CD4-positive, alpha-beta T cell (primary cell): ENCODE measurements around the gene BTG4. TPM values are rescaled to one million over a fixed set of nuclear protein-coding genes. Genes with fewer than 3 reads are reported as not detected.
A peak's percentile ranks its signal among the peaks of the same experiment; 100 is the strongest.

ENCODE experiments used
- ATAC-seq: fragments of 200-7000 bp; cut with Tn5 transposase; one replicate; pipeline ENCODE4 v1.10.0; 2022; ENCODE audit warnings: mild to moderate bottlenecking; ENCODE audit not compliant: poor library complexity
- CTCF ChIA-PET: fragments of 350-600 bp; sonication (Branson Sonifier 250); formaldehyde crosslinking; loops from one replicate; lab custom pipeline; 2021; ENCODE audit warnings: antibody characterized with exemption, inconsistent platforms; lab: Charles Lee
- POLR2A ChIA-PET: fragments of 350-600 bp; sonication (Branson Sonifier 250); formaldehyde crosslinking; loops from one replicate; lab custom pipeline; 2021; ENCODE audit warnings: antibody characterized with exemption, inconsistent platforms; lab: Charles Lee
- DNase-seq, 14 experiments: peaks; one replicate each; pipeline ENCODE4 v3.0.0-alpha.2; 2013 to 2020; ENCODE audit warnings: mixed read lengths in 2 of 14
- H3K27ac ChIP-seq, 2 donors: one replicate each; pipeline versions ENCODE4 v1.5.1 to v1.7.0; 2013; ENCODE audit warnings: low read length in 2 of 2, low read depth in 1 of 2, mild to moderate bottlenecking in 1 of 2
- H3K27me3 ChIP-seq, 2 experiments: 1 replicate in 1 of 2; 2 replicates in 1 of 2; pipeline versions ENCODE4 v1.6.1 to v1.7.0; 2013; ENCODE audit warnings: low read length in 2 of 2, control low read depth in 1 of 2, mild to moderate bottlenecking in 1 of 2, moderate library complexity in 1 of 2; ENCODE audit not compliant: insufficient read depth in 2 of 2, control insufficient read depth in 1 of 2
- H3K36me3 ChIP-seq: one replicate; pipeline ENCODE4 v1.6.1; 2013; ENCODE audit warnings: low read length, control low read depth; ENCODE audit not compliant: insufficient read depth
- H3K4me1 ChIP-seq: one replicate; pipeline ENCODE4 v1.6.1; 2013; ENCODE audit warnings: low read length, control low read depth; ENCODE audit not compliant: insufficient read depth
- H3K4me3 ChIP-seq: one replicate; pipeline ENCODE4 v1.5.1; 2013; ENCODE audit warnings: mild to moderate bottlenecking, low read length, moderate library complexity
- H3K9me3 ChIP-seq, 2 experiments: 1 replicate in 1 of 2; 2 replicates in 1 of 2; pipeline versions ENCODE4 v1.6.1 to v1.7.0; 2013; ENCODE audit warnings: low read length in 2 of 2, mild to moderate bottlenecking in 2 of 2, control low read depth in 1 of 2, moderate library complexity in 1 of 2; ENCODE audit not compliant: control insufficient read depth in 1 of 2, insufficient read depth in 1 of 2
- H3K27ac Mint-ChIP-seq: one replicate; pipeline ENCODE4 v1.8.0; 2020; ENCODE audit warnings: mixed read lengths
- H3K27me3 Mint-ChIP-seq: one replicate; pipeline ENCODE4 v1.8.0; 2021; ENCODE audit warnings: mixed read lengths
- H3K36me3 Mint-ChIP-seq: one replicate; pipeline ENCODE4 v1.8.0; 2021; ENCODE audit warnings: low read depth, mixed read lengths
- H3K4me1 Mint-ChIP-seq: one replicate; pipeline ENCODE4 v1.8.0; 2021; ENCODE audit warnings: low read depth, mixed read lengths
- H3K4me3 Mint-ChIP-seq: one replicate; pipeline ENCODE4 v1.8.0; 2020; ENCODE audit warnings: mild to moderate bottlenecking, mixed read lengths
- H3K9me3 Mint-ChIP-seq: one replicate; pipeline ENCODE4 v1.8.0; 2020; ENCODE audit warnings: mixed read lengths
- CTCF ChIP-seq: fragments of 200-600 bp; IDR thresholded peaks from one replicate; pipeline ENCODE4 v1.8.0; 2022; ENCODE audit warnings: antibody characterized with exemption, mild to moderate bottlenecking
- intact Hi-C, 2 experiments: fragments of 100-400 bp; cut with DNase I in 1 of 2; cut with micrococcal nuclease in 1 of 2; formaldehyde crosslinking; loops; one replicate each; pipeline versions ENCODE4 v1.15.1 to v1.9.0; 2023 to 2025; cut with DNase I, micrococcal nuclease
- polyA plus RNA-seq, 2 donors: library from polyadenylated mRNA; unstranded; fragments of 120-200 nt; gene quantifications; one replicate each; pipeline ENCODE4 v1.2.1, GENCODE V29; 2013
- total RNA-seq, 174 experiments: library from RNA in 2 of 174; stranded (reverse) in 2 of 174; gene quantifications; one replicate each; pipeline ENCODE4 v1.2.3 and lab custom pipeline; 2021 to 2026

The BTG4 gene
- total RNA-seq (not detected), total RNA-seq (lab: John Stamatoyannopoulos, UW) (0 to 0.18 (median 0) reads per million in 172 experiments)
- not detected for polyA plus RNA-seq (2013, experiment 1 of 2)
- polyA plus RNA-seq (2013, experiment 2 of 2) = not detected

- ChIA-PET CTCF (no interaction called here), POLR2A (interaction anchor here (0.6 to 1.0 kb wide), 3 partner anchors 26 to 560 kb away, joined by 3 read pairs; no protein-coding TSS in a partner anchor)
- DNase-seq (peak in 6 of 14 experiments; percentile 8 to 36 (median 23)), ATAC-seq (peak; percentile 49)
- H3K4me3 Mint-ChIP-seq = peak within 1 kb of the TSS; percentile 43
- intact Hi-C loops = no loop called here
- Histone ChIP-seq H3K4me3 (peak within 1 kb of the TSS; percentile 24), H3K27me3 (peaks cover 24 to 43% of the 10 kb centered on the region in 2 experiments), H3K27ac (no peak within 1 kb of the TSS), H3K9me3 (no peaks in the 10 kb centered on the region), H3K36me3 (no peaks in the 10 kb centered on the region), H3K4me1 (peaks cover 9% of the 10 kb centered on the region)
- peaks cover 54% of the 10 kb centered on the region for H3K27me3 Mint-ChIP-seq
- H3K9me3 Mint-ChIP-seq = no peaks in the 10 kb centered on the region
- H3K4me1 Mint-ChIP-seq = peaks cover 20% of the 10 kb centered on the region
- H3K27ac Mint-ChIP-seq = no peak within 1 kb of the TSS
- no peaks in the 10 kb centered on the region for H3K36me3 Mint-ChIP-seq
- no peak for TF ChIP-seq CTCF
These were observed at the start of gene BTG4 for GRCh38 chr11:111512296-111513239. Gene BTG4, minus strand, starts transcription at chr11:111512386. Its CDS starts 13,610 bp downstream, at chr11:111498776.

- Histone ChIP-seq H3K4me1 (no peaks in the 10 kb centered on the region), H3K4me3 (no peak overlapping the region), H3K36me3 (no peaks in the 10 kb centered on the region), H3K27ac (no peak overlapping the region), H3K27me3 (no peaks in the 10 kb centered on the region), H3K9me3 (no peaks in the 10 kb centered on the region)
- DNase-seq (no peak), ATAC-seq (no peak)
- TF ChIP-seq CTCF = no peak
- Mint-ChIP-seq H3K4me3 (no peak overlapping the region), H3K36me3 (no peaks in the 10 kb centered on the region), H3K4me1 (no peaks in the 10 kb centered on the region), H3K27me3 (no peaks in the 10 kb centered on the region), H3K9me3 (no peaks in the 10 kb centered on the region), H3K27ac (no peak overlapping the region)
- intact Hi-C loops = loop anchor here in 1 of 2 experiments (10.0 kb wide), 1 partner anchor 423 kb away; no protein-coding TSS in a partner anchor
- CTCF ChIA-PET = no interaction called here
- POLR2A ChIA-PET = no interaction called here
These were observed 49.7 kb upstream of the BTG4 start for GRCh38 chr11:111561791-111562325.

GRCh38 chr11:111561306-111561705 lies 49.1 kb upstream of the BTG4 start:
- H3K36me3 Mint-ChIP-seq = no peaks in the 10 kb centered on the region
- no peak overlapping the region for H3K27ac Mint-ChIP-seq
- no peak for TF ChIP-seq CTCF
- peaks cover 0 to 5% of the 10 kb centered on the region in 2 experiments for H3K9me3 ChIP-seq
- H3K4me1 Mint-ChIP-seq = no peaks in the 10 kb centered on the region
- H3K36me3 ChIP-seq = no peaks in the 10 kb centered on the region
- H3K9me3 Mint-ChIP-seq = no peaks in the 10 kb centered on the region
- ATAC-seq = no peak
- no peaks in the 10 kb centered on the region for H3K4me1 ChIP-seq
- H3K4me3 Mint-ChIP-seq = no peak overlapping the region
- no peak overlapping the region for H3K27ac ChIP-seq
- no peaks in the 10 kb centered on the region for H3K27me3 ChIP-seq
- POLR2A ChIA-PET = no interaction called here
- DNase-seq = no peak
- intact Hi-C loops = loop anchor here in 1 of 2 experiments (10.0 kb wide), 1 partner anchor 423 kb away; no protein-coding TSS in a partner anchor
- H3K27me3 Mint-ChIP-seq = no peaks in the 10 kb centered on the region
- CTCF ChIA-PET = interaction anchor here (0.6 kb wide), 1 partner anchor 216 kb away, joined by 3 read pairs; no protein-coding TSS in a partner anchor
- no peak overlapping the region for H3K4me3 ChIP-seq
